Lung (tissue), 12 donors: ENCODE data around the gene GULP1. TPM values are rescaled to one million over a fixed set of nuclear protein-coding genes. Genes with fewer than 3 reads are reported as not detected.

Experiments used
- ATAC-seq: fragments of 200-7000 bp; cut with Tn5 transposase; one replicate; pipeline ENCODE4 v1.9.1; 2020; ENCODE audit warnings: moderate number of reproducible peaks; ENCODE audit not compliant: insufficient read depth, low FRiP score
- DNase-seq, 3 donors: peaks; one replicate each; pipeline ENCODE4 v3.0.0-alpha.2; 2013 to 2017
- H3K27ac ChIP-seq, 2 donors: one replicate each; pipeline ENCODE4 v1.5.1; 2013; ENCODE audit warnings: mild to moderate bottlenecking in 2 of 2, moderate library complexity in 2 of 2, control low read depth in 1 of 2, inconsistent platforms in 1 of 2, low read depth in 1 of 2, low read length in 1 of 2
- H3K27me3 ChIP-seq, 3 donors: one replicate each; pipeline ENCODE4 v1.5.1; 2013; ENCODE audit warnings: low read length in 2 of 3; ENCODE audit not compliant: control insufficient read depth in 3 of 3, insufficient read depth in 3 of 3
- H3K36me3 ChIP-seq, 4 donors: one replicate each; pipeline ENCODE4 v1.5.1; 2013; ENCODE audit warnings: low read length in 4 of 4, mild to moderate bottlenecking in 1 of 4, moderate library complexity in 1 of 4; ENCODE audit not compliant: control insufficient read depth in 4 of 4, insufficient read depth in 4 of 4
- H3K4me1 ChIP-seq, 5 donors: one replicate each; pipeline ENCODE4 v1.5.1; 2013; ENCODE audit warnings: low read length in 5 of 5, mild to moderate bottlenecking in 2 of 5, moderate library complexity in 1 of 5; ENCODE audit not compliant: control insufficient read depth in 5 of 5, insufficient read depth in 5 of 5
- H3K4me3 ChIP-seq: one replicate; pipeline ENCODE4 v1.5.1; 2013; ENCODE audit warnings: mild to moderate bottlenecking, control low read depth, moderate library complexity
- H3K9ac ChIP-seq, 2 donors: one replicate each; pipeline ENCODE4 v1.5.1; 2013; ENCODE audit warnings: low read length in 2 of 2, control low read depth in 1 of 2; ENCODE audit not compliant: insufficient read depth in 1 of 2
- H3K9me3 ChIP-seq, 4 donors: one replicate each; pipeline ENCODE4 v1.5.1; 2013; ENCODE audit warnings: low read length in 3 of 4, mild to moderate bottlenecking in 1 of 4, moderate library complexity in 1 of 4; ENCODE audit not compliant: control insufficient read depth in 4 of 4, insufficient read depth in 3 of 4
- WGBS, 2 donors: extraction: QIAGEN DNeasy Blood & Tissue Kit; methylation state at CpG; one replicate each; pipeline ENCODE4 v1.1.7; 2013; 5-methylcytosine and 5-hydroxymethylcytosine counted together
- polyA plus RNA-seq, 2 donors: library from polyadenylated mRNA; stranded (reverse); fragments of 200-250 nt; gene quantifications; one replicate each; pipeline ENCODE4 v1.2.1, GENCODE V29; 2013
- total RNA-seq, 2 donors: library from RNA; depleted of rRNA in 1 of 2; stranded (reverse); fragments of >200 nt in 1 of 2; gene quantifications; one replicate each; pipeline ENCODE4 v1.2.1, GENCODE V29; 2014 to 2021
- TF ChIP-seq, protein P1 (sequence below): IDR thresholded peaks from 2 replicates; pipeline ENCODE4 v1.5.1; 2012; ENCODE audit warnings: mild to moderate bottlenecking; ENCODE audit errors: control extremely low read depth, extremely low read depth
- donor health status: control.
- donor health status: control.
- donor health status: Bipolar disorder and iron deficiency.
- donor health status: healthy.
- donor health status: DM: yes; HTN: yes; CAD: no.

GULP1 gene
- total and polyA plus RNA-seq, 4 donors, result 9.1 to 86.7 (median 20.1) TPM

GRCh38 chr2:188582211-188582610 lies 290.5 kb downstream of the GULP1 start:
- Histone ChIP-seq H3K9ac (no peak overlapping the region), H3K27me3 (no peaks in the 10 kb centered on the region), H3K9me3 (no peaks in the 10 kb centered on the region), H3K4me3 (no peak overlapping the region), H3K36me3 (peaks cover 0 to 9% (median 2%) of the 10 kb centered on the region in 4 donors), H3K4me1 (no peaks in the 10 kb centered on the region), H3K27ac (no peak overlapping the region)
- ATAC-seq, result no peak
- 95% methylated on average over 2 of the region's 2 CpGs for WGBS, 2 donors
- TF ChIP-seq, protein P1, sequence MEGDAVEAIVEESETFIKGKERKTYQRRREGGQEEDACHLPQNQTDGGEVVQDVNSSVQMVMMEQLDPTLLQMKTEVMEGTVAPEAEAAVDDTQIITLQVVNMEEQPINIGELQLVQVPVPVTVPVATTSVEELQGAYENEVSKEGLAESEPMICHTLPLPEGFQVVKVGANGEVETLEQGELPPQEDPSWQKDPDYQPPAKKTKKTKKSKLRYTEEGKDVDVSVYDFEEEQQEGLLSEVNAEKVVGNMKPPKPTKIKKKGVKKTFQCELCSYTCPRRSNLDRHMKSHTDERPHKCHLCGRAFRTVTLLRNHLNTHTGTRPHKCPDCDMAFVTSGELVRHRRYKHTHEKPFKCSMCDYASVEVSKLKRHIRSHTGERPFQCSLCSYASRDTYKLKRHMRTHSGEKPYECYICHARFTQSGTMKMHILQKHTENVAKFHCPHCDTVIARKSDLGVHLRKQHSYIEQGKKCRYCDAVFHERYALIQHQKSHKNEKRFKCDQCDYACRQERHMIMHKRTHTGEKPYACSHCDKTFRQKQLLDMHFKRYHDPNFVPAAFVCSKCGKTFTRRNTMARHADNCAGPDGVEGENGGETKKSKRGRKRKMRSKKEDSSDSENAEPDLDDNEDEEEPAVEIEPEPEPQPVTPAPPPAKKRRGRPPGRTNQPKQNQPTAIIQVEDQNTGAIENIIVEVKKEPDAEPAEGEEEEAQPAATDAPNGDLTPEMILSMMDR, result no peak
- DNase-seq, result no peak

DNA sequence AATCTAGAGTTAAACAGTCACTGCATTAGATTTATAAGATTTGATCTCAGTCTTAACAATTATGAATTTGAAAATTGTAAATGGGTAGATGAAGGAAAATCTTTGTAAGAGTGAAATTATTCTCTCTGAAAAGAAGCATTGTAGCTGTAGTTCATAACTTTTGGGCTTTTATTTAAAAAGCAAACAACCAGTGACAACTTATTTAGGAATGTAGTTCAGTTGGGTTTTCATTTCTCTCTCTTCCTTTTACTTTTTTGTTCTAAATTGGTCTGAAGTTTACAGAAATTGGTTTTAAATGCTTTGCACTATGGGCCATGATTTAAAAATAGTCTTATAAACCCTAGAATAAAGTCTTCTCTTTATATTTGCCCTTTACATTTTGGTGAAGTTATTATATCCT lies 296.6 kb downstream of the GULP1 start:
- TF ChIP-seq, protein P1, result no peak
- Histone ChIP-seq H3K36me3 (peaks cover 0 to 16% (median 7%) of the 10 kb centered on the region in 4 donors), H3K27me3 (no peaks in the 10 kb centered on the region), H3K4me3 (no peak overlapping the region), H3K4me1 (no peaks in the 10 kb centered on the region), H3K9me3 (no peaks in the 10 kb centered on the region), H3K9ac (no peak overlapping the region), H3K27ac (no peak overlapping the region)
- DNase-seq (no peak), ATAC-seq (no peak)

GRCh38 chr2:188596054-188596453 lies 304.4 kb downstream of the GULP1 start:
- ATAC-seq, result no peak
- Histone ChIP-seq H3K27me3 (no peaks in the 10 kb centered on the region), H3K27ac (no peak overlapping the region), H3K36me3 (peaks cover 0 to 5% (median 1%) of the 10 kb centered on the region in 4 donors), H3K9ac (no peak overlapping the region), H3K9me3 (no peaks in the 10 kb centered on the region), H3K4me3 (no peak overlapping the region), H3K4me1 (peaks cover 0 to 6% (median 0%) of the 10 kb centered on the region in 5 donors)
- 88 to 94% methylated on average over 1 of the region's 1 CpG for WGBS, 2 donors
- DNase-seq, result peak in 2 of 3 donors; percentile 9 to 21
- TF ChIP-seq, protein P1, result no peak

GRCh38 chr2:188598551-188598950 lies 306.9 kb downstream of the GULP1 start:
- Histone ChIP-seq H3K36me3 (no peaks in the 10 kb centered on the region), H3K9me3 (no peaks in the 10 kb centered on the region), H3K4me1 (peaks cover 0 to 6% (median 0%) of the 10 kb centered on the region in 5 donors), H3K4me3 (no peak overlapping the region), H3K9ac (no peak overlapping the region), H3K27me3 (no peaks in the 10 kb centered on the region), H3K27ac (no peak overlapping the region)
- TF ChIP-seq, protein P1, result no peak
- ATAC-seq, result no peak
- 93 to 97% methylated on average over 1 of the region's 1 CpG for WGBS, 2 donors
- peak; percentile 29 to 64 (median 38) for DNase-seq
